ENCODE data around the gene LSM14A.
A peak's percentile ranks its signal among the peaks of the same experiment; 100 is the strongest.
"Not testable (repeated sequence)": the region's sequence is repeated elsewhere in the genome, so short reads cannot be mapped to it uniquely, and the experiment has no call there.

Gene LSM14A

DNA sequence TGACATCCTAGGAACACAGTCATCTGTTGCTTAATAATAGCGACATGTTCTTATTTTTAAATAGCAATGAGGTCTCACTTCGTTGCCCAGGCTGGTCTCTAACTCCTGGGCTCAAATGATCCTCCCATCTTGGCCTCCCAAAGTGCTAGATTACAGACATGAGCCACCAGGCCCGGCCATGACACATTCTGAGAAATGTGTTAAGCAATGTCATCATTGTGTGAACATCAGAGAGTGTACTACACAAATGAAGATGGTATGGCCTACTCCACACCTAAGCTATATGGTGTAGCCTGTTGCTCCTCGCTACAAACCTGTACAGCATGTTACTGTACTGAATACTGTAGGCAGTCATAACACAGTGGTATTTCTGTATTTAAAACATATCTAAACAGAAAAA lies 57.4 kb downstream of the LSM14A start:
- DNase-seq (ENCODE audit: low spot score), result no peak

DNA sequence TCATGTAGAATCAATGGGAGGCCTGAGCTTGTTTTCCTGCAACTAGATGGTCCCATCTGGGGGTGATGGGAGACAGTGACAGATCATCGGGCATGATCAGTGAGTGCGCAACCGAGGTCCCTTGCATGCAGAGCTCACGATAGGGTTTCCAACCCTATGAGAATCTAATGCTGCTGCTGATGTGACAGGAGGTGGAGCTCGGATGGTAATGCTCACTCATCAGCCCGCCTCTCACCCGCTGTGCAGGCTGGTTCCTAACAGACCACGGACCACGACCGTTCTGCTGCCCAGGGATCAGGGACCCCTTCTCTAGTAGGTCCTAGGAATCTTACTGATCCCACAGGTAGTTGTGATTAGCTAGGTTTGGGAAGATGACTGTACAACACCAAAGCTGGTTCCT lies 58.5 kb downstream of the LSM14A start:
- no peak for DNase-seq (ENCODE audit: low spot score)

DNA sequence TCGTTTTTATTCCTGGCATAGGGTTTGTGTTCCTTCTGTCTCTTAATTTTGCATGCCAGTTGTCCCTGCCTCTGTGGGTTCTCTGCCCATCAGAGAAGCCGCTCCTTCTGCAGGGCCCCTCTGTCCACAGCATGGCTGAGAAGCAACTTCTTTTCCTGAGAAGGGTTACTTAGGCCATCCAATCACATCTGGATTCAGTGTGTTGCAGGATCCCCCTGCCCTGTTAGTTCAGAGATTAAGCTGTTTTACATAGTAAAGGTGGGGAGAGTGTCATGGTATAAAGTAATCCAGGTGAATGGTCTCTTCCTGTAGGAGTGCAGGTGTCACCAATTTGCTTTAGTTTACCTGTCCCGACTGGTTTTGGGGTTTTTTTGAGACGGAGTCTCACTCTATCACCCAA lies 59.1 kb downstream of the LSM14A start:
- DNase-seq (ENCODE audit: low spot score), result no peak

DNA sequence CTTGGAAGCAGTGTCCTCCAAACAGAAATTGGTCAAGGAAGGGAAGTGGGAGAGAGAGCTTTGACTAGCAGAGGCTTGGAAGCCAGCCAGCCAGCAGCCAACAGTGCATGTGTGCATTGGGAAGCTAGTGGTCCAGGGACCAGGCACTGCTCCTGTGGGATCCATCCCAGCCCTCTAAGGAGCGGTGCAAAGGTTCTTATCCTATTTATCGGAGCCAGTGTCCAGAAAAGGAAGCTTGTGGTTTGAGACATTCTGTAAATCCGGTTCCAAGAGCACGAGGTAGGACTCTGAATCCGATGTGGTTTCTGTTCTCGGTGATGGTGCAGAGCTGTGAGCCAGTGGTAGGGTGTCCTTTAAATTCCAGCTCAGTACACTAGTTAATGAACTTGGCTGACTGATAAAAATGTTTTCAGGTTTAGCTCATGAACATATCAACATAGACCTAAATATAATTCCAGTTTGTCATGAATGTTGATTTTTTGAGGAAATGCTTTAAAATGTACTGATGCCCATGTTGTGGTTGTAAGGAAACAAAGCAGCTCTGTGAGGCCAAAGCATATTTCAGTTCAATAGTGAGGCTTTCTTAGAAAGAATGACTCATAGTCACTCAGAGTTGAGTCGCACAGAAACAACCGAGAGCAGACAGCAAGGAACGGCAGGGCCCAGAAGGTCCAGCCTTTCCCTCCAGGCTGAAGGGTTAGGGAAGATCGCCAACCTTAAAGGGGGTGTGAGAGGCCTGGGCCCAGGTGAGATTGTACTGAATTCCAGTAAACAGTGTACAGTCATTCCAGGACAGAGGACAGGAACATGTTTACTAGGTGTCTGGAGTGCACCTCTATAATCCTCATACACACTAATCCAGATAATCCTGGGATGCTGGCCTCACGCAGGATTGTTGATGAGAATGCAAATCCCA lies 60.5 kb downstream of the LSM14A start:
- peak; percentile 79 for DNase-seq (ENCODE audit: low spot score)

DNA sequence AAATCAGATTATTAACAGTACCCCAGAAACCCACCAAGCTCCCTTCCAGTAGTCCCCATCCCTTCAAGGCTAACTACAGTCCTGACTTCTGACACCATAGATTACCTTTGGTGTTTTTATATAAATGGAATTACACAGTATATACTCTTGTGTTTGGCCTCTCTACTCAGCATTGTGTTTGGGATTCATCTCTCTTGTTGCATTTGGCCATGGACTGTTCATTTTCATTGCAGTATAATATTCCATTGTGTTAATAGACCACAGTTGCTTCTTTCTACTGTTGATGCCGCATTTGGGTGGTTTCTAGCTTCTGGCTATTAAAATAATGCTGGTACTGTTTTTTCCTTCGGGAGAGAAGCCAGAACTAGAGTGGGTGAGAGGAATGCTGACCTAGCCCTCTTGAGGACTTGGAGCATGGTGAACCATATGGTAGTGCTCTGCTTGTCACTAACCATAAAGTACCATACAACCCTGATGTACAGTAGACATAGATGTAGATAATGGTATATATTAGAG lies 63.2 kb downstream of the LSM14A start:
- DNase-seq (ENCODE audit: low spot score), result no peak

DNA sequence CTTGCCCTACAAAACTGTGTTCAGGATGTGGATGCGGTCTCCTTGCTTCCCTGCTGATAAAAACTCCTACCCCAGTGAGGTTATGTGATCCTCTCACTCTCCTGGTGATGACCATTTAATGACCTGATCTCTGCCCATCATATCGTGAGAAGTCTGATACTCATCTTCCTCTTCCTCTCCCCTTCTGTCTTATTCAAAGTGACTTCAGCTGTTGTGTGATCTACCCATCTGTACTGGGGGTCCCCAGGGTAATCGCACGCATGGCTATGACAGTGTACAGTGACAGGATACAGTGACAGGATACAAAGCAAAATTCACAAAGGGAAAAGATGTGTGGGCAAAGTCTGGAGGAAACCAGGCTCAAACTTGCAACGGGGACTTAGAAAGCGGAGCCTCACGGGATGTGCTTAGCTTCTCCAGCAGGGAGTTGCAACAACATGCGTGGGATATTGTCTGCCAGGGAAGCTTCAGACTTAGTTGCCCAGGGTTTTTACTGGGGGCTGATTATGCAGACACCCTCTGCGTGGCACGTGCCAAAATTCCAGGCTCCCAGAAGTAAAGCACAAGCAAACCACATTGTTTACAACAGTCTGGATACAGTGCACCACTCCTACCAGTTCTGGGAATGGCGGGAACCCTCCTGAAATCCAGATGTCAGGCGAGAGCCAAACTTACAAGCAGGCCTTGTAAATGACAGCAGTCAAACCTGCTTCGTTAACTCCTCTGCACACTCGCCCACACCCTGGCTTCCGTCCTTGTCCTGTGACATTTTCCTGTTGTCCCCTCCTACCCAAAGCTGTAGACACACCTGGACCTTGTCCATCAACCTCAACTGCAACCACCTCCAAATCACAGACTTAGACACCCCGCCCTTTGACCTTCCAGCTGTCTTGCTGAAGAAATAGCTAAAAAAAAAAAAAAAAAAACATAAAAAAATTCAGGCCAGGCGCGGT lies 64.0 kb downstream of the LSM14A start:
- no peak for DNase-seq (ENCODE audit: low spot score)

DNA sequence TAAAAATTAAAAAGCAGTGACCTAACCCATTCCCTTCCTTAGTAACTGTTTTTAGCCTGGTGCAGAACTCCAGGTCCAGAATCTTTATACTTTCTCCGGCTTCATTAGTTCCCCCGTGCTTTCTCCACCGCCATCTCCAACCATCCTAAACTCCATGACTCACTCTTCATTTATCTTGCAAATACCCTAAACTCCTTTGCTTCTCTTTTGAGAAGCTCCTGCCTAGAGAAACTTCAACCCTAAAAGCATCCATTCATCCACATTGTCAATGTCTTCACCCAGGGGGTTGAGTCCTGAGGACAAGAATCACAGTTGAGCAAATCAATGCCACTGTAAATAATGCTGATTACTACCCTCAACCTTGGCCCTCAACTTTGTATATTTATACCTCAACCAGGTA lies 65.0 kb downstream of the LSM14A start:
- DNase-seq (ENCODE audit: low spot score), result no peak

DNA sequence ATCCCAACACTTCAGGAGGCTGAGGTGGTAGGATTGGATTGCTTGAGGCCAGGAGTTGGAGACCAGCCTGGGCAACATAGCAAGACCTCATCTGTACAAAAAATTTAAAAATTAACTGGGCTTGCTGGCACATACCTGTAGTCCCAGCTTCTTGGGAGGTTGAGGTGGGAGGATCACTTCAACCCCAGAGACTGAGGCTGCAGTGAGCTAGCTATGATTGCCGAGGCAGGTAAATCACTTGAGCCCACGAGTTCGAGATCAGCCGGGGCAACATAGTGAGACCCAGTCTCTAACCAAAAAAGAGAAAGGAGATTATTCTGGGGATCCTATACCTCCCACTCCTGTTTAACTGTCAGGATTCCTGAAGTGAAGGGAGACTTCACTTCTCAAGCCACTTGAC lies 65.6 kb downstream of the LSM14A start:
- no peak for DNase-seq (ENCODE audit: low spot score)

DNA sequence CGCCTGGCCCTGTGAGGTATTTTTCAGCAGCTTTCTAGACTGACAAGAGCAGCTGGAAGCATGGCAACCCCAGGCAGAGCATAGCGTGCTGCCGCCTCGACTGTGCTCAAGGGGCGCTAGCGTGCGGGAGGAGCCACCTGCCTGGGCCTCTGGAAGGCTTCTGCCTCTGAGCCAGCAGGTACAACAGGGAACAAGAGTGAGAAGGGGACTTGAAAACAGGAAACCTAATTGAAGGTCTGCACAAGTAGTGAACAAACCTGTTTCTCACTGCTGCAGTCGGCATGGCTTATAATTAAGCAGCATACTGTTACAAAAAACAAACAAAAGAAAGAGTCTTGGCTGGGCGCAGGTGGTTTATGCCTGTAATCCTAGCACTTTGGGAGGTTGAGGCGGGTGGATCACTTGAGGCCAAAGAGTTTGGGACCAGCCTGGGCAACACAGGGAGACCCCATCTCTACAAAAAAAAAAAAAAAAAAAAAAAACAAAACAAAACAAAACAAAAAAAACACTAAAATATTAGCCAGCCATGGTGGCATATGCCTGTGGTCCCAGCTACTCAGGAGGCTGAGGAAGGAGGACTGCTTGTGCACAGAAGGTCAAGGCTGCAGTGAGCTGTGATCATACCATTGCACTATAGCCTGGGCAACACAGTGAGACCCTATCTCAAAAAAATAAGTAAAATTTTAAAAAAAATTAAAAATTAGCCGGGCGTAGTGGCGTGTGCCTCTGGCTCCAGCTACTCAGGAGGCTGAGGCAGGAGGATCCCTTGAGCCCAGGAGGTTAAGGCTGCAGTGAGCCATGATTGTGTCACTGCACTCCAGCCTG lies 69.4 kb downstream of the LSM14A start:
- no peak for DNase-seq (ENCODE audit: low spot score)

DNA sequence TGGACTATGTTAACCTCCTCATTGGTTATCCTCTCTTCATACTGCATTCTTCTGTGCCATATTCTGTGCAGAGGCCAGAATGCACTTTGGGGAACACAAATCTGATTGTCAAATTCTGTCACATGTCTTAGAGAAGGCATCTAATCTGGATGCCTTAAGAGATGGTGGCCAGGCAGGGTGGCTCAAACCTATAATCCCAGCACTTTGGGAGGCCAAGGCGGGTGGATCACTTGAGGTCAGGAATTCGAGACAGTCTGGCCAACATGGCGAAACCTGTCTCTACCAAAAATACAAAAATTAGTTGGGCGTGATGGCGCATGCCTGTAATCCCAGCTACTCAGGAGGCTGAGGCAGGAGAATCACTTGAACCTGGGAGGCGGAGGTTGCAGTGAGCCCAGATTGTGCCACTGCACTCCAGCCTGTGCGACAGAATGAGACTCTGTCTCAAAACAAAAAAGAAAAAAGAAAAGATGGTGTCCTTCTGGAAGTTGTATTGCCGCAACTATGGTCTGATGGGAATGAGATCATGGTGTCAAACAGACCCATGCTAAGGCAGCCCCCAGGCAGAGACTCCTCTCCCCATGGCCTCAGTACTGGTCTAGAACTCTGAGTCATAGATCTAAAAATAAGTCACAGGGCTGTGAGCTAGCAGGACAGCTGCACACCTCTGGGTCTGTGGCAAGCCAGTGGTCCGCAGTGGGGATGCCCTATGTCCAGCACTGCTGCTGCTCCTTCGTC lies 71.0 kb downstream of the LSM14A start:
- not testable (repeated sequence) for DNase-seq (ENCODE audit: low spot score)

DNA sequence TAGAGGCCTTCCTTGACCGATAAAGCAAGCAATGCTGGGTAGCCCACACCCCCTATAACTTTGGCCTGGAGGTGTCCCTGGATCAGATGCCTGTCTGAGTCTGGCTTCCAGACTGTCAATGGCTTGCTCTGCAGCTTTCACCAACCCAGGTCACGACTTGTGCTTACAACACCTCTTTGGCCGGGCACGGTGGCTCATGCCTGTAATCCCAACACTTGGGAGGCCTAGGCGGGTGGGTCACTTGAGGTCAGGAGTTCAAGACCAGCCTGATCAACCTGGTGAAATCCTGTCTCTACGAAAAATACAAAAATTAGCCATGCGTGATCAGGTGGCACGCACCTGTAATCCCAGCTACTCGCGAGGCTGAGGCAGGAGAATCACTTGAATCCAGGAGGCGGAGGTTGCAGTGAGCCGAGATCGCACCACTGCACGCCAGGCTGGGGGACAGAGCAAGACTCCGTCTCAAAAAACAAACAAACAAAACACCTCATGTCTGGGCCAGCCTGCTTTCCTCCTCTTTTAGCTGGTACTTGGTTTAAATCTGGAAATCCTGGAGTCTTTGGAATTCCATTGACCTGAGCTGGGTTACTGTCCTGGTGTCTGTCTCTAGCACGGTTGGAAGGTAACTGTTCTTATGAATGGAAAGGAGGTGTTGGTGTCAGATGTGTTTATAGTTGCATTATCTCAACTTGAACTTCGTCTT lies 71.7 kb downstream of the LSM14A start:
- DNase-seq (ENCODE audit: low spot score), result no peak

DNA sequence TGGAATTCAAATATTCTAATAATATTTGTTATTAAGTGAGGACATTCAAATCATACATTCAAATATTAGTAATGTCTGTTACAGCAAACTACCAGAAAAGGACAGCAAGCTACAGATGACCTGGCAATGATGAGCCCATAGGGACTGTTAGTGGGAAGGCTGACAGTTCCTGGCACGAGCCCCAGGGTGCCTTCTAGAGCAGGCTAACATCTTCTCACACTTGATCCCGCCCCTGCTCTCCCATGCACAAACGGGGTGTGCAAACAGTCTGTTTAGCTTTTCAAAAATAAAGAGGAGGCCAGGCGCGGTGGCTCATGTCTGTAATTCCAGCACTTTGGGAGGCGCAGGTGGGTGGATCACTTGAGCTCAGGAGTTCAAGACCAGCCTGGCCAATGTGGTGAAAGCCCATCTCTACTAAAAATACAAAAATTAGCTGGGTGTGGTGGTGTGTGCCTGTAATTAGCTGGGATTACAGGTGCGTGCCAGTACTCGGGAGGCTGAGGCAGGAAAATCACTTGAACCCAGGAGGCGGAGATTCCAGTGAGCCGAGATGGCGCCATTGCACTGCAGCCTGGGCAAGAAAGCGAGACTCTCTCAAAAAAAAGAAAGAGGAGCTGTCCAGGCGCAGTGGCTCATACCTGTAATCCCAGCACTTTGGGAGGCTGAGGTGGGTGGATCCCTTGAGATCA lies 72.5 kb downstream of the LSM14A start:
- DNase-seq (ENCODE audit: low spot score), result no peak

DNA sequence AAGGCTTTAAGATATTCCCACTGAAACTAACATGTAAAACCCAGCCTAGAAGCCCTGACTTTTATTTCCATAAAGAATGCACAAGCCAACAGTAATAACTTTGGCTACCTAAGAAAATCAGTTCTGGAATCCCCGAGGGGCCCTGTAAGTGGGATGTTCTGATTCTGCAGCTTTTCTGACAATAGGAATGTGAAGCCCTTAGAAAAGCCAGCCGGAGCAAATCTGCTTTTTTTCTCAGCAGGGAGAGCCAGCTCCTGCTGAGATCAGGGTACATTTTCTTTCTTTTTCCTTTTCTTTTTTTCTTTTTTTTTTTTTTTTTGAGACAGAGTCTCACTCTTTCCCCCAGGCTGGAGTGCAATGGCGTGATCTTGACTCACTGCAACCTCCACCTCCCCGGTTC lies 74.0 kb downstream of the LSM14A start:
- no peak for DNase-seq (ENCODE audit: low spot score)

DNA sequence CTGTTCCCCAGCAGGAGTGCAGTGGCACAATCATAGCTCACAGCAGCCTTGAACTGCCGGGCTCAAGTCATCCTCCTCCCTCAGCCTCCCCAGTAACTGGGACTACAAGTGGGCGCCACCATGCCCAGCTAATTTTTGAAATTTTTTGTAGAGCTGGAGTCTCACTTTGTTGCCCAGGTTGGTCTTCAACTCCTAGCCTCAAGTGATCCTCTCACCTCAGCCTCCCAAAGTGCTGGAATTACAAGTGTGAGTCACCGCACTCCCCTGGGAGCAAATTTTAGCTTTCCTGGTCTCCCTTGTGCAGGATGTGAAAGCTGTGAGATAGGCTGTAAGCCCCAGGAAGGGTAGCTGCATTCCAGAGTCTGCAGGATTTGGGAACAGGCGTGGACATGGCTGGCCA lies 76.6 kb downstream of the LSM14A start:
- DNase-seq (ENCODE audit: low spot score), result no peak

DNA sequence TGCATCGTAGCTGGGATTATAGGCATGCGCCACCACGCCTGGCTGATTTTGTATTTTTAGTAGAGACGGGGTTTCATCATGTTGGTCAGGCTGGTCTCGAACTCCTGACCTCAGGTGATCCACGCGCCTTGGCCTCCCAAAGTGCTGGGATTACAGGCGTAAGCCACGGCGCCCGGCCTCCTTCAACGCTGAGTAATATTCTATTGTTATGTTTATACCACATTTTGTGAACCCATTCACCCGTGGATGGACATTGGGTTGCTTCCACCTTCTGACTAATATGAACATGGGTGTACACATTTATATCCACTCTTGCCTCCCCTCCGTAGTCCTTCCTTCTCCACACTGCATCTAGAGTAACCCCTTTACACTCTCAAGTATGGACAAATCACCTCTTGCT lies 80.9 kb downstream of the LSM14A start:
- DNase-seq (ENCODE audit: low spot score), result not testable (repeated sequence)

DNA sequence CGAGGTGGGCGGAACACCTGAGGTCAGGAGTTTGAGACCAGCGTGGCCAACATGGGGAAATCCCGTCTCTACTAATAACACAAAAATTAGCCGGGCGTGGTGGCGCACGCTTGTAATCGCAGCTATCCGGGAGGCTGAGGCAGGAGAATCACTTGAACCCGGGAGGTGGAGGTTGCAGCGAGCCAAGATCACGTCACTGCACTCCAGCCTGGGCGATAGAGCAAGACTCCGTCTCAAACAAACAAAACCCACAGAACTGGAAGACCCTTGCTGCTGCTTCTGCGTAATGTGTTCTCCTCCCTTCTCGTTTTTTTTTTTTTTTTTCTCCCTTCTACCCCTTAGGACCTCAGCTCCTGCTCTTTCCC lies 81.4 kb downstream of the LSM14A start:
- DNase-seq (ENCODE audit: low spot score), result not testable (repeated sequence)

DNA sequence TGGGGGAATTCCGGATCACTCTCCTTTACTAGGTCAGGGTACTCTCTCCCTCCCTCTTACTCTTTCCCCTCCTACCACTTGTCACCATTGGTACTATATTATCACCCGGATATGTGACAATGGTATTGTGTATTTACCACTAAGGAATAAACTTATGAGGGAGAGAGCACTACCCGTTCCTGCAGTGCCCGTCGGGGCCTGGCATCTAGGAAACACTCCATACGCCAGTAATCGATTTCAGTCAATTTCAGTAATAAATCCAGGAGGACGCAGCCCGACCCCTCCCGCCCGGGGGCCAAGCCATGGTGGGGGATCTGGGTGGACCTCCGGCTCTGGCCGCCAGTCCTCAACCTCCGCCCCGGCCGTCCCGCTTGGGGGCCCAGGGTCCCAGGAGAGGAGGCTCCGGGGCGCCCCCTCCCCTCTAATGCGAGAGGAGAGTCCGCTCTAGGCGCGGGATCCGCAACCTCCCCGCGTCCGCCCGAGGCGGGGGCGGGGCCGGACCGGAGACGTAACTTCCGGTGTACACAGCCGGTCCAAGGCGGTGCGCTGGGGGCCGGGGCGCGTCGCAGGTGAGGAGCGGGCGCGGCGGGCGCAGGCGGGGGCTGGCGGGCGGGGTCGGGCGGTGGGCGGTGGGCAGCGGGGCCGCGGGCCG lies 81.9 kb downstream of the LSM14A start, which contains the start of gene GARRE1:
GARRE1 (plus strand) TSS at position 509 of the 652 bp plus-strand sequence. CDS start 45,920 bp downstream, outside the sequence.
- DNase-seq (ENCODE audit: low spot score), result peak; percentile 75

DNA sequence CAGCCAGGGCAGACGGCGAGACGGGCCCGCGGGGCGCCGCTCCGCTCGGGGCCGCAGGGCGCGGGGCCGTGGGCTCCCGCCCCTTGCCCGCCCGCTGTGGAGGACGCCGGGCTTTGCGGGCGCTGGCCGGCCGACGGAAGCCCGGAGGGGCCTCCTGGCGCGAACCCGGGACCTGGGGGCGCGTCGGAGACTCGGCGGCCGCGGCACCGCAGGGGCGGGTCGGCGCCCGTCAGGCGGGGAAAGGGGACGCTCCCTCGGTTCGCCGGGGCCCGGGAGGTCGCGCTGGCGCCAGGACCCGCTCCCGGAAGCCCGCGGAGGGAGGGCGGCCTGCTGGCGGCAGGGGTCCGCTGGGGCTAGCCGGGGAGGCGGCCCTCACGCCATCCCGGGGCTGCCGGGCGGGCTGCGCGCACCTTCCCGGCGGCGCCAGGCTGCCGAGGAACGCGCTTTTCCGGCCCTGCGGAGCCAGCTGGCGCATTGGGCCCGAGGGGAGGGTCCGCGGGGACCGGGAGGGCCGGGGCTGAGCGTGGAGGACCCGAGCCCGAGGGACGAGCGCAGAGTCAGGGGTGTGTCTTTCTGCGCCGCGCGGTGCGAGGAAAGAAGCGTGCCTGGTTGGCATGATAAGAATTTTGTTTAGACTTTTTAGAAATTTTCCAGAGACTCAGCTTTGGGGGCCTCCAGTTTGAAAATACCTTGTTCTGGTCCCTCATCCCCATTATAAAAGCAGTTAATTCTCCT lies 82.6 kb downstream of the LSM14A start:
- DNase-seq (ENCODE audit: low spot score), result peak; percentile 51
